K562 (cell line): ENCODE data around the gene MAPKAPK3.

ENCODE experiments used
- CTCF ChIP-seq, 3 experiments: IDR thresholded peaks in 2 of 3; conservative IDR thresholded peaks in 1 of 3; 2 replicates each; pipeline ENCODE4 v1.5.1; 2011 to 2012; ENCODE audit warnings: low read length in 3 of 3, mild to moderate bottlenecking in 3 of 3, control low read depth in 2 of 3, improper control_type of control experiment in 1 of 3, inconsistent platforms in 1 of 3, low read depth in 1 of 3, mixed read lengths in 1 of 3, moderate library complexity in 1 of 3; ENCODE audit not compliant: insufficient read depth in 2 of 3
- KAT2B ChIP-seq: IDR thresholded peaks from one replicate; pipeline ENCODE4 v1.6.1; 2012; ENCODE audit warnings: low read depth, mild to moderate bottlenecking, control low read depth, inconsistent platforms, low read length, moderate library complexity
- MAFG ChIP-seq: fragments of 450-650 bp; conservative IDR thresholded peaks from 2 replicates; pipeline ENCODE4 v1.6.1; 2016; ENCODE audit warnings: missing genetic modification characterization, missing compliant biosample characterization
- POLR2AphosphoS2 ChIP-seq: IDR thresholded peaks from 2 replicates; pipeline ENCODE4 v1.6.1; 2012; ENCODE audit warnings: low read length, improper control_type of control experiment
- REST ChIP-seq, 2 experiments: fragments of 450-650 bp; formaldehyde crosslinking in 1 of 2; IDR thresholded peaks; 2 replicates each; pipeline versions ENCODE4 v1.4.0 to v1.6.1; 2014 to 2020; ENCODE audit warnings: mild to moderate bottlenecking in 2 of 2, borderline replicate concordance in 1 of 2, low read depth in 1 of 2
- SIN3A ChIP-seq, 2 experiments: fragments of 150-350 bp in 1 of 2; IDR thresholded peaks; 2 replicates each; pipeline ENCODE4 v1.6.1; 2011 to 2016; ENCODE audit warnings: borderline replicate concordance in 2 of 2, low read depth in 2 of 2, low read length in 2 of 2, mild to moderate bottlenecking in 2 of 2, moderate library complexity in 2 of 2; ENCODE audit not compliant: control insufficient read depth in 1 of 2
- SRSF7 ChIP-seq: fragments of 200-400 bp; formaldehyde crosslinking; optimal IDR thresholded peaks from 2 replicates; pipeline ENCODE3; 2017; ENCODE audit warnings: mild to moderate bottlenecking, low read depth, low read length
- ZBTB1 ChIP-seq: sonication (generic); formaldehyde crosslinking; IDR thresholded peaks from 2 replicates; pipeline ENCODE4 v1.8.1; 2023; ENCODE audit warnings: missing genetic modification reagents, low read depth, mild to moderate bottlenecking, borderline replicate concordance
- ZBTB8A ChIP-seq: fragments of 450-650 bp; IDR thresholded peaks from 2 replicates; pipeline ENCODE4 v1.6.1; 2018; ENCODE audit warnings: mild to moderate bottlenecking, moderate library complexity; ENCODE audit not compliant: partially characterized antibody

- TF ChIP-seq SIN3A (IDR thresholded peaks at IDR 0.05; ENCODE audit: borderline replicate concordance in 2 of 2, control insufficient read depth in 1 of 2, low read depth in 2 of 2, low read length in 2 of 2): no peak
- no peak for TF ChIP-seq MAFG (tag)
- no peak for TF ChIP-seq SRSF7
- TF ChIP-seq CTCF (IDR thresholded peaks at IDR 0.05 in 2 of 3, conservative IDR thresholded peaks at IDR 0.05 in 1 of 3; ENCODE audit: insufficient read depth in 2 of 3, low read depth in 1 of 3, low read length in 3 of 3): no peak
- TF ChIP-seq POLR2AphosphoS2: no peak
- TF ChIP-seq REST (IDR thresholded peaks at IDR 0.05; ENCODE audit: borderline replicate concordance): no peak
- no peak for TF ChIP-seq REST (CRISPR knock-in tag; IDR thresholded peaks at IDR 0.05; ENCODE audit: low read depth)
- no peak for TF ChIP-seq ZBTB1
- no peak for TF ChIP-seq KAT2B
- no peak for TF ChIP-seq ZBTB8A
Measured at GRCh38 chr3:50633230-50633790, 16.4 kb downstream of the MAPKAPK3 start.
